ENCODE results near the gene SETD1B.

The SETD1B gene

DNA sequence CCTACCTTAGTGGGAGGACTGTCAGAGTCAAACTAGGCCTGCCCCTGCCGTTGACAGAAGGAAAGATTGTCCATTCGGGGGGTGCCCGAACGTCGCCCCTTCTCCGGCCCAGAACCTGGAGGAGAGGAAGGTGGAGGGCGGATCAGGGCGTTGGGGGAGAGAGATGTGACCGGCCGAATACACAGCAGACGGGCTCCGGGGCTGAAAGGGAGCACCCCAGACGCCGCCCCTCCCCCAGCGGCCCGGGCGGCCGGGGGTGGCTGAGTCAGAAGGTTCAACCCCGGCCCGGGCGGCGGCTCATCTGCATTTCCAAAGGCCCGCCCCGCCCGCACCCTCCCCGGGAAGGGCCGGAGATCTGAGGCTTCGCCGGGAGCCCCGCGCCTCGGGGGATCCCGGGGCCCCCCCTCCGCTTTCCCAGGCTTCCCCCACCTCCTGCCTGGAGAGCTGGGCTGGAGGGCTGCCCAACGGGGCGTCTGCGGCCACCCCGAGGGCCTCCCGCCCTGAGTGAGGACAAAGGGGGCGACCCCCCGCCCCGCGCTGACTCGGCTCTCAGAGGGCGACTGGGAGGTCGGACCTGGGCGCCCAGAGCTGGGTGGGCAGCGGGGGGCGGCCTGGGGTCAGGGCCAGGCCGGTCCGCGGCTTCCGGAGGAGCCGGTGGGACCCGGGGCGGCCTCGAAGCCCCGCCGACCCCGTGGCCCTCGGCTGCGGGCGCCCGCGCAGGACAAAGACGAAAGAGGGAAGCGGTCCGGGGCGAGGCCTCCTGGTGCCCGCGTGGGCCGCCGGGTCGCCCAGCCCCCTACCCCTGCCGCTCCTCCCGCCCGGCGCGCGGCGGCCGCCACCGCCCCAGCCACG is 3.7 kb upstream of the SETD1B start:
- TF ChIP-seq, protein P1, sequence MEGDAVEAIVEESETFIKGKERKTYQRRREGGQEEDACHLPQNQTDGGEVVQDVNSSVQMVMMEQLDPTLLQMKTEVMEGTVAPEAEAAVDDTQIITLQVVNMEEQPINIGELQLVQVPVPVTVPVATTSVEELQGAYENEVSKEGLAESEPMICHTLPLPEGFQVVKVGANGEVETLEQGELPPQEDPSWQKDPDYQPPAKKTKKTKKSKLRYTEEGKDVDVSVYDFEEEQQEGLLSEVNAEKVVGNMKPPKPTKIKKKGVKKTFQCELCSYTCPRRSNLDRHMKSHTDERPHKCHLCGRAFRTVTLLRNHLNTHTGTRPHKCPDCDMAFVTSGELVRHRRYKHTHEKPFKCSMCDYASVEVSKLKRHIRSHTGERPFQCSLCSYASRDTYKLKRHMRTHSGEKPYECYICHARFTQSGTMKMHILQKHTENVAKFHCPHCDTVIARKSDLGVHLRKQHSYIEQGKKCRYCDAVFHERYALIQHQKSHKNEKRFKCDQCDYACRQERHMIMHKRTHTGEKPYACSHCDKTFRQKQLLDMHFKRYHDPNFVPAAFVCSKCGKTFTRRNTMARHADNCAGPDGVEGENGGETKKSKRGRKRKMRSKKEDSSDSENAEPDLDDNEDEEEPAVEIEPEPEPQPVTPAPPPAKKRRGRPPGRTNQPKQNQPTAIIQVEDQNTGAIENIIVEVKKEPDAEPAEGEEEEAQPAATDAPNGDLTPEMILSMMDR (conservative IDR thresholded peaks at IDR 0.05), result 0 out of 2 replicates have a peak, but pooled peaks have one; percentile 2
- H3K27ac ChIP-seq, result peak overlapping the region; percentile 100

DNA sequence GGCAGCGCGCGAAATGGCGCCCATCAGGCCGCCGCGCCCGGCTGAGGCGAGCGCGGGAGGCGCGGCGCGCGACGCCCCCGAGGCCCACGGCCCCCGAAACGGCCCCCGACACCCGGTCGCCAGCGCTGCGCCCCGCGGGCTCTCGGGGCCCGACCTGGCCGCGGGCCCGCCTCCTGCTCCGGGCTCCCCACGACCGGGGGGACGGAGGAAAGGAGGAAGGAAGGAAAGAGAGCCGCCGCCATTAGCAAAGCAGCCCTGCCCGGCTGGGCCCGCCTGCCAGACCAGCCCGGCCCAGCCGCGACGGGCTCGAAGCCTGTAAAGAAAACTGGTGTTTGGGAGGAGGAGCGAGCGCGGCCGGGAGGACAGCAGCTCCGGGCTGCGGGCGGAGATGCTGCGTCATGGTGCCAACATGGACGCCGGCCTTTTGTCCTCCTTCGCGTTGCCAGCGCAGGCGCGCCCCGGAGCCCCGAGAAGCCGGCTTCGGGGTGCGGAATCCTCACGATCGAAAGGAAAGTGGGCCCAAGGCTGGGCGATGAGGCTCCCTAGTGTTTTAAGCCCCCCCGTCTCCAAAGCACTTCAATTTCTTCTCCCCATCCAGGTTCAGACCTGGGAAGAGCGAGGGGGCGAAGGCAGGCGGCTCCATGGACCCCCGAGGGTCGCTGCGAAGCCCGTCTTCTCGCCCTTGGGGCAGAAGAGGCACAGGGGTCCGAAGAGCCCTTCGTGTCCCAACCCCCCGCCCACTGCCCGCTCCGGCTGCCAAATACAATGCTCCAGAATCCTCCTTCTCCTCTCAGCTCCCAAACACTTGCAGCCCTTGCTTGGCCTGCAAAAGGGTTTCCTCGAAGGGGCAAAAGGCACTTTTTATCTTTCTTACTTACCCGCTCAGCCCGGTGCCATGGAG is 2.9 kb upstream of the SETD1B start:
- peak overlapping the region; percentile 100 for H3K27ac ChIP-seq

DNA sequence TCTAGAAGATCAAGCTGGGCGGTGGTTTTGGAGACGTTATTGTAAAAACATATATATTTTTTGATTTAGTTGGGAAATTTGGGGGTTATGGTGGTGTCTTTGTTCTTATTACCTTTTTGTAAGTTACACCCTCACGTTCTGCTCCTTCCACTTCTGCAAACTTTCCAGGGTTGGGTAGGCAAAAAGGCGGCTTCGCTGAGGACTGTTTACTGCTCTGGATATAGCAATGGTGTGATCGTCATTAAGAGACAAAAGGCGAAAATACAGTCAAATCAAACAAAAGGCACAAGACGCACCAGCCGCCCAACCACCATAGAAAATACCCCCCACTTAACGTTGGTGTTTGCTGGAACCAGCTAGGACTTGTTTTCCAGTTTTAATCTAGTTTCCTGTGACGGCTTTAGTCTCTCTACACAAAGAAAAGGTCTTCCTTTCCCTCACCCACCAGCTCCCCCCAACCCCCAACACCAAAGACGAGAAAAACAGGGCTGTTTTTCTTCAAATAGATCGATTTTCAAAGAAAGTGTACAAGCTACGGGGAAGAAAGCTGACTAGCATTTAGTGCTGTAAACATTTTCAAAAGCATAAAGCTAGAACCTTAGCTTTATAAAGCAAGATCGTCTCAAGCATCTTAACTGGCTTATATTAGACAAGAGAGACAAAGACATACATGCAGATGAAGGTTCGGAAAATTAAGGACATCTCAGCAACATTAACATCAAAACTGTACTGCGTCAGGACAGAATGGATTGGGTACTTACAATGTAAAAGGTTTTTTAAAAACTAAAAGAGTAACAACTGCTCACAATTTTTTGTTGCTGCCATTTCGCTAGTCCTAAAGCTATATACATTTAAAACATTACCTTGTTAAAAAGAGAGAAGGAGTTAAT is 2.0 kb upstream of the SETD1B start:
- TF ChIP-seq, protein P1 (conservative IDR thresholded peaks at IDR 0.05), result no peak
- H3K27ac ChIP-seq, result peak overlapping the region; percentile 100

More for the DNA sequence above, 2.9 kb upstream of the SETD1B start:
- TF ChIP-seq, protein P1 (conservative IDR thresholded peaks at IDR 0.05), result no peak

DNA sequence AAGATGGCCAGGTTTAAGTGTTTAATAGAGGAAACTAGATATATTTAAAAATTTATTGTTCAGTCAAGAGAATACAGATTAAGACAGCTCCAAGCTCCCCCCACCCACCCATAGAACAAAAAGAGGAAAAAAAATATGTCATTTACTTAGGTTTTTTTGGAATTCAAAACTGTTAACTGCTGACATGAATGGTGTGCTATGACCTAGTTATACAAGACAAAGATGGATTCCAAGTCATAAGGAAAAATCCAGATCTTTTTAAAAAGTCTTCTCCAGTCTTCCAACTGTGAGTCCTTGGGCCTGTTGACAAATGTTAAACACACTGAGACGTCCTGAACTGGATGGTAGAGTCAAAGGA is 1.3 kb upstream of the SETD1B start:
- H3K27ac ChIP-seq, result peak overlapping the region; percentile 100
- TF ChIP-seq, protein P1 (conservative IDR thresholded peaks at IDR 0.05), result no peak

DNA sequence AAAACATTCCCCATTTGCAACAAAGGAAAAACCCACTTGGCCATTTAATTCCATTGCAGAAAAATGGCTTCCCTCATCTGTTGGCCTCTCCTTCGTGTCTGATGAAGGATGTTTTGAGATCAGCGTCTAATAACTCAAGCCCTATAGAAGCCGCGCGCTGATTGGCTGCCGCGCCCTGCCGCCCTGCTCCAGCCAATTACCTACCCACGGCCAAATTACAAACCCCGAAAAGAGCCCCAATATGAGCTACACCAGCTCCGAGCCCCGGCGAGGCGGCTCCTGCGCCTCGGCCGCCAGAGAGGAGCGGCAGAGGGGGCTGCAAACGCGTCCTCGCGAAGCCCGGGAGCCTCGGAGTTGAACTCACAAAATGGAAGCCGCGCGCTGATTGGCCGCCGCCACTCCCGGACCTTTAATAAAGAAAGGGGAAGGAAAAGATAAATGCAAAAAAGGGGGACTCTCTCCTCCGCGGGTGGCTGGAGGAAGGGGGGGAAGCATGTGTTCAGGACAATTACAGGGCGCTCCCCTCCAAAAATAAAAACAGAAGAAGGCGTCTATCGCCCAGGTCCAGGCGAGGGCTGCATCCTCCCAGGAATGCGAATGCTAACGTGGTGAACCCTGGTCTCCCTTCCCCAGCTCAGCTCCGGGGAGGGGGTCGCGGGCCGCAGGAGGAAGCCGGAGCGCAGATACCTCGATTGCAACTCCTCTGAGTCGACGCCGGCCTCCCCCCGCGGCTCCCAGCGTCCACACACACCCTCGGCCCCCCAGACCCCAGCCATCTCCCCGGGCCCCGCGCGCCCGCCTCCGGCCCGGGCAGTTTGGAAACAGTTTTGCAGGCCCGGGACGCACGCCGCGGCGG is 738 bp upstream of the SETD1B start:
- peak overlapping the region; percentile 100 for H3K27ac ChIP-seq
- TF ChIP-seq, protein P1 (conservative IDR thresholded peaks at IDR 0.05), result no peak

DNA sequence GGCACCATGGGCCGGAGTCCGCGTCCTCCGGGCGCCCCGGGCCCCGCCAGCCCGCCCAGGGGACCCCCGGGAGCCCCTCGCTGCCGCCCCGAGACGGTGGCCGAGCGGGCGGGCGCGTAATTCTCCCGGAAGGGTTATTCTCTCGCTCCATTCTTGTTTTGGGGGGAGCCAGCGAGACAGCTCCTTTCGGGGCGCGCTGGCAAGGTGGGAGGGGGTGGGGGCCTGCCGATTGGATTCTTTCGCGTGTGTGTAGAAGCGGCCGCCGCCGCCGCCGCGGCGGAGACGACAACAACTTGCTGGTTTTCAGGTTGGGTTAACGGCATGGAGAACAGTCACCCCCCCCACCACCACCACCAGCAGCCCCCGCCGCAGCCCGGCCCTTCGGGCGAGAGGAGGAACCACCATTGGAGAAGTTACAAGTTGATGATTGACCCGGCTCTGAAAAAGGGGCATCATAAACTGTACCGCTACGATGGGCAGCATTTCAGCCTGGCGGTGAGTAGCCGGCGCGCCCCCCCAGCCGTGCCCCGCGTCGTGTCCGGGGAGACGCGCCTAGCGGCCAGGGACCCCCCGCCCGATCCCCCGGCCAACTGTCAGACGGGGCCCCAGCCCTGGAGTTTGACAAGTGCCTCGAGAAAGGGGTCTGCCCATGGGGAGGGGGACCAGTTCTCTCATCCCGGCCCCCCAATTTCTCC is 755 bp downstream of the SETD1B start:
- TF ChIP-seq, protein P1 (conservative IDR thresholded peaks at IDR 0.05), result no peak
- peak overlapping the region; percentile 100 for H3K27ac ChIP-seq

Data from VCaP (cell line).